ENCODE results near the gene CD300C.

- TF ChIP-seq ZNF416 (CRISPR knock-in tag; IDR thresholded peaks at IDR 0.05) (no peak), CTCF (IDR thresholded peaks at IDR 0.05) (no peak), E2F1 (CRISPR knock-in tag; IDR thresholded peaks at IDR 0.05) (no peak), USF1 (CRISPR knock-in tag; IDR thresholded peaks at IDR 0.05) (no peak), NR1H2 (CRISPR knock-in tag; IDR thresholded peaks at IDR 0.05) (no peak), GABPB1 (CRISPR knock-in tag; IDR thresholded peaks at IDR 0.05) (no peak), ELF4 (CRISPR knock-in tag; IDR thresholded peaks at IDR 0.05; ENCODE audit: low read depth) (no peak), NR3C1 (CRISPR knock-in tag; conservative IDR thresholded peaks at IDR 0.05; ENCODE audit: low read depth) (no peak), ETV6 (CRISPR knock-in tag; IDR thresholded peaks at IDR 0.05) (no peak), MYBL2 (CRISPR knock-in tag; IDR thresholded peaks at IDR 0.05) (no peak)
Observed at GRCh38 chr17:74530831-74531150, 15.1 kb downstream of the CD300C start.

Measured in WTC11 (cell line).